GM12801 (cell line): ENCODE data around the gene SV2C.
A peak's percentile ranks its signal among the peaks of the same experiment; 100 is the strongest.

Source experiments
- CTCF ChIP-seq: IDR thresholded peaks from one replicate; pipeline ENCODE4 v1.5.1; 2011; ENCODE audit warnings: control low read depth; ENCODE audit not compliant: insufficient read length; ENCODE audit errors: extremely low read depth

SV2C gene

GRCh38 chr5:76166886-76167576 lies 83.8 kb downstream of the SV2C start:
- no peak for TF ChIP-seq CTCF

DNA sequence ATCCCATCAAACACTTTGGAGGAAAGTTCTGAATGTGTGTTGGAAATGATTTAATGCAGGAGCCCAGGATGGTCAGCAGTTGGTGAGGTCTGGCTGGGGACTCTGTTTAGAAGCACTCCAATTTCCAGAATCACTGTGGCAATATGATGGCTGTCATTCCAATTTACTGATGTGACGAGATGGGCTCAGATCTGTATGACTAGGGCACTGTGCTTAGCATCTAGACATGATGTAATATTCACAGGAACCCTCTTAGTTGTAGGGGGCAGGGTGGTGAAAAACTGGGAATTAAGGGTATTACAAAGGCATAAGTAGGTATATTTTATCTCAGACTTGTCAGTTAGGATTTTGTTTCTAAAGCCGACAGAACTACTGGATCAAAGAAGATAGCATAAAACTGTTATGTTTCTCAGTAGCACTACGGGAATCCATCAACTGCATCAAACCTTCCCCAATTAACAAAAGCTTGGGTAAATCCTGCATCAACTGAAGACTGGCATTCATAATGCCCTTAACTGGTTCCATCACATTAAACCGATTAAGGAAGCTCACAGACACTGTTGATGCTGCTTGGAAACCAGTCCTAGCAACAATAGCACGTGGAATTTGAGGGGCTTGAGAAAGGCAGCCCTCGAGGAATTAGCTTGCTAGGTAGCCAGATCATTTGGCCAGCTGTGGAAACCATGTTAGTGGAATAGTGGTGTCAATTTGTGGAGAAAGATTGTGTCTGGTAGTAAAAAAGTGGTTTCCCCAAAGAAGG lies 86.1 kb downstream of the SV2C start:
- TF ChIP-seq CTCF = no peak

GRCh38 chr5:76174101-76174500 lies 90.9 kb downstream of the SV2C start:
- no peak for TF ChIP-seq CTCF

DNA sequence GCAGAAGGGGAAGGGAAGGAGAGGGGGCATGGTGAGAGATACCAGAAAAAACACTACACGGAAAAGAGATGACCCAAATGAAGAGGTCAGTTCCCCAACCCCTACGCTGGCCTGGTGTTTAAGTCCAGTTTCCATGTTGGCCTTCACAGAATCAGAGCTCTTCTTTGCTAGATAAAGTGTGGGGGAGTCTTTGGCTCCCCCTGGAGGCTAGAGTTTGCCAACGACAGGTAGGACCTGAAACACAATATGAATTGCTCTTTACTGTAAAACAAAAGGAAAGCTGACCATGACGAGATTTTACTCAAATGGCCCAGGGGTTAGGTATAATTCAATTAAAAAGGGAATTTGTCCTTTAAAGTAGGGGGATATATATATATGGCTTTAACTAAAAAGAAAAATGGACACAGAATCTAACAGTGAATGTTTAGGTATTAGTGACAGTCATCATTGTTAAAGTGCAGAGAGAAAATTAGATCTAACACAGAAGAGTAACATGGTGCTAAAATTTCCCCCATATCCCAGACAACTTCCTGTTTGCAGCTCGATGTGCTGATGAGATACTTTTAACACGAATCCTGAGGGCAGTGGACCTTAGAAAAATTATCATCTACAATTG lies 92.0 kb downstream of the SV2C start:
- peak; percentile 7 for TF ChIP-seq CTCF

DNA sequence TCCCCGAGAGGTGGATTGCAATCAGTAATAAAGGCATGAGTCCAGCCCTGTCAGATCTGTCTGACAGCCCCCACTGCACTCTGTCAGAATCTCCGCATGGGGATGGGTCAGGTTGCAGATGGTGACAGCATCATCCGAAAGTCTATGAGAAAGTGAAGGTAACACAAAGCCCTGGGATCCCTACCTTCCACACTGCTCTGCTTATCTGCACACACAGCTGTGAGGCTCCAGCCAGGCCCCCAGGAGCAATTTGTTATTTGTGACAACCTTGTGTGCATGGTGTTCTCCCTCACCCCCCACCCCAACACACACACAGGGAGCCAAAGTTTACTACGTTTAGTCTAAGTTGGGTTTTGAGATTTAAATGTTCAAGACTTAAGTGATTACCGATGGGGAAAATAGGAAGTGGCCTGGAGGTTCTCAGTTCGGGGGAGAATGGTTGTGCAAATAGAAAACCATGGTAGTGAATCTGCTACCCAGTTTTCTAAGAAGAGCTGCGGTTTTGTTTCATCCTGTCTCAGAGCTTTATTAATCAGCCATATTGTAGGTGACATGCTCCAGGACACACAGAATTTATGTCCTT lies 92.7 kb downstream of the SV2C start:
- no peak for TF ChIP-seq CTCF

GRCh38 chr5:76177978-76178377 lies 94.8 kb downstream of the SV2C start:
- TF ChIP-seq CTCF = no peak

DNA sequence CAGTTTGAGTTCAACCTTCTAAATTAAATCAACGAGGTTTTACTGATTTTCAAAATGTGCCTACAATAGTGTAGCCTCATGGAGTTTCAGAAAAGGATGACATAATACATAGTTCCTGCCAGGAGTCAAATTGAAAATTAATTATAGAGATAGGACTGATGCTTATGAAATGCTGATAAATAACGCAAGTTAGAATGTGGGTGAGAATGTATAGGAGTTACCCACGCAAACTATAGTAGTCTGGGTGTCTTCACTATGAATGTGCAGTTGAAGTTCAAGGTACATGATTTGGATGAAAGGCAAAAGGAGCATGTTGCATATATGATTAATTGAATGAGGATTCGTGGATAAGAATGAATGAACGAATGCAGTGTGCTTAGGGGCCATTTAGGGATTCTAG lies 95.7 kb downstream of the SV2C start:
- no peak for TF ChIP-seq CTCF
